Measurements from ENCODE around the gene SEC61B.

Gene SEC61B

GRCh38 chr9:99213197-99213596 lies 8.9 kb upstream of the SEC61B start:
- TF ChIP-seq, protein P1, sequence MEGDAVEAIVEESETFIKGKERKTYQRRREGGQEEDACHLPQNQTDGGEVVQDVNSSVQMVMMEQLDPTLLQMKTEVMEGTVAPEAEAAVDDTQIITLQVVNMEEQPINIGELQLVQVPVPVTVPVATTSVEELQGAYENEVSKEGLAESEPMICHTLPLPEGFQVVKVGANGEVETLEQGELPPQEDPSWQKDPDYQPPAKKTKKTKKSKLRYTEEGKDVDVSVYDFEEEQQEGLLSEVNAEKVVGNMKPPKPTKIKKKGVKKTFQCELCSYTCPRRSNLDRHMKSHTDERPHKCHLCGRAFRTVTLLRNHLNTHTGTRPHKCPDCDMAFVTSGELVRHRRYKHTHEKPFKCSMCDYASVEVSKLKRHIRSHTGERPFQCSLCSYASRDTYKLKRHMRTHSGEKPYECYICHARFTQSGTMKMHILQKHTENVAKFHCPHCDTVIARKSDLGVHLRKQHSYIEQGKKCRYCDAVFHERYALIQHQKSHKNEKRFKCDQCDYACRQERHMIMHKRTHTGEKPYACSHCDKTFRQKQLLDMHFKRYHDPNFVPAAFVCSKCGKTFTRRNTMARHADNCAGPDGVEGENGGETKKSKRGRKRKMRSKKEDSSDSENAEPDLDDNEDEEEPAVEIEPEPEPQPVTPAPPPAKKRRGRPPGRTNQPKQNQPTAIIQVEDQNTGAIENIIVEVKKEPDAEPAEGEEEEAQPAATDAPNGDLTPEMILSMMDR (conservative IDR thresholded peaks at IDR 0.05): no peak
- no peak for TF ChIP-seq ZFX (IDR thresholded peaks at IDR 0.05)
- H3K27ac ChIP-seq: no peak overlapping the region

- H3K27ac ChIP-seq: no peak overlapping the region
- TF ChIP-seq ZFX (IDR thresholded peaks at IDR 0.05): no peak
- TF ChIP-seq, protein P1 (conservative IDR thresholded peaks at IDR 0.05): no peak
Observed at GRCh38 chr9:99216073-99216472, 6.0 kb upstream of the SEC61B start.

- TF ChIP-seq, protein P1 (conservative IDR thresholded peaks at IDR 0.05): no peak
- TF ChIP-seq ZFX (IDR thresholded peaks at IDR 0.05): no peak
Observed at GRCh38 chr9:99220011-99220410, 2.1 kb upstream of the SEC61B start.

GRCh38 chr9:99221266-99221620 lies 839 bp upstream of the SEC61B start:
- peak overlapping the region; percentile 93 for H3K27ac ChIP-seq
- TF ChIP-seq, protein P1 (conservative IDR thresholded peaks at IDR 0.05): no peak
- no peak for TF ChIP-seq ZFX (IDR thresholded peaks at IDR 0.05)

More at GRCh38 chr9:99220011-99220410, 2.1 kb upstream of the SEC61B start:
- no peak overlapping the region for H3K27ac ChIP-seq

- peak overlapping the region; percentile 93 for H3K27ac ChIP-seq
- TF ChIP-seq ZFX (IDR thresholded peaks at IDR 0.05): peak; percentile 46
- TF ChIP-seq, protein P1 (conservative IDR thresholded peaks at IDR 0.05): no peak
Observed at GRCh38 chr9:99222416-99223270, 561 bp downstream of the SEC61B start.

DNA sequence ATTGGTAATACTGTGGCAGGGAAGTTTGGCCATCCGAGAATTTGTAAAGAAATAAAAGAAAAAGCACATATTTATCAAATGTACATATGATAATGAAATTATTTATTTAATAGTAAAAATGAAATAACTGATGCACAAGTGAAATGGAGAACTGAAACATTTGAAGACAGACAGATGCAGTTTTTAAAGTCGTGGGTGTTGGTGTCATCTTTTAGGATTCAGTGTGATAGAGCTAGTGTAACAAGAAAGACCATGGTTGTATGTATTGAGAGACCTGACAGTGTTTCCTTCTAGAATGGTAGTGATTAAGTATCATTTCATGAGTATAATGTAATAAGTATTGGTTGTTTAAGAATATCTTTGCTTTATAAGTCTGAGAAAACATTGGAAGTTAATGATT lies 2.4 kb downstream of the SEC61B start:
- TF ChIP-seq ZFX (IDR thresholded peaks at IDR 0.05): no peak
- TF ChIP-seq, protein P1 (conservative IDR thresholded peaks at IDR 0.05): no peak
- H3K27ac ChIP-seq: no peak overlapping the region

DNA sequence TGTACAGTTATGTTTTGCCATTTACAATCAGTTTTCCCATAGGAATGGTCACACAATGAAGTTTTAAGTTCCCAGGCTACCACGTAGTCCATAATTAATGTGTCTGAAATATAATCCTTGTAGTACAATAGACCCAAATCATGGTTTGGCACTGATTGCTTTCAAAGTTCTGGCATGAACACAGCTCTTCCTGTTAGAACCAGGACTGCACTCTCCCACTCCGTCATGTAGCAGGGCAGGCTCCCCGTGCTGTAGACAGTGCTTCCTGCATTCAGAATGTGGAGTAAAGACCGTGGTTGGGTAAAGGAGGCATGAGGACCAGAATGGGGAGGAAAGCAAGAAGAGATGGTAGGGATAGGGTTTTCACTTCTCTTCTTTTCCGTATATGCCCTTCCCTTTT lies 4.0 kb downstream of the SEC61B start:
- TF ChIP-seq, protein P1 (conservative IDR thresholded peaks at IDR 0.05): no peak
- no peak for TF ChIP-seq ZFX (IDR thresholded peaks at IDR 0.05)

More for the DNA sequence above, 4.0 kb downstream of the SEC61B start:
- H3K27ac ChIP-seq: no peak overlapping the region
